Vagina (tissue), 2 donors: ENCODE measurements around the gene AMOTL2. TPM values are rescaled to one million over a fixed set of nuclear protein-coding genes. Genes with fewer than 3 reads are reported as not detected.

ENCODE experiments used
- DNase-seq, 2 donors: peaks; one replicate each; pipeline ENCODE4 v3.0.0-alpha.2; 2017; ENCODE audit errors: extremely low spot score in 2 of 2
- H3K27ac ChIP-seq: fragments of 200-600 bp; sonication (generic); one replicate; pipeline ENCODE4 v1.5.1; 2019
- H3K27me3 ChIP-seq: fragments of 200-600 bp; sonication (generic); one replicate; pipeline ENCODE4 v1.5.1; 2019
- H3K36me3 ChIP-seq, 2 donors: fragments of 200-600 bp; sonication (generic); one replicate each; pipeline ENCODE4 v1.5.1; 2017 to 2019
- H3K4me1 ChIP-seq: fragments of 200-600 bp; sonication (generic); one replicate; pipeline ENCODE4 v1.5.1; 2019
- H3K4me3 ChIP-seq, 2 donors: fragments of 200-600 bp; sonication (generic); 1 replicate in 1 of 2; 2 replicates in 1 of 2; pipeline ENCODE4 v1.5.1; 2016 to 2019
- H3K9me3 ChIP-seq: fragments of 200-600 bp; sonication (generic); one replicate; pipeline ENCODE4 v1.5.1; 2019
- POLR2A ChIP-seq, 2 donors: fragments of 450-650 bp; IDR thresholded peaks; one replicate each; pipeline ENCODE4 v1.6.1; 2017; ENCODE audit warnings: antibody characterized with exemption in 2 of 2, mild to moderate bottlenecking in 2 of 2, moderate library complexity in 2 of 2
- POLR2AphosphoS5 ChIP-seq, 2 donors: sonication (generic); formaldehyde crosslinking; IDR thresholded peaks; one replicate each; pipeline ENCODE4 v1.9.0; 2017; ENCODE audit warnings: antibody characterized with exemption in 2 of 2, mild to moderate bottlenecking in 2 of 2, low read depth in 1 of 2; ENCODE audit not compliant: insufficient read depth in 1 of 2
- intact Hi-C: fragments of 100-400 bp; cut with DNase I; formaldehyde crosslinking; loops from one replicate; pipeline ENCODE4 v1.15.1; 2023
- total RNA-seq: library from RNA; depleted of rRNA; stranded (reverse); fragments of >200 nt; gene quantifications from one replicate; pipeline ENCODE4 v1.2.3, GENCODE V29; 2016
- TF ChIP-seq, protein P1 (sequence below), 3 experiments: fragments of 450-650 bp in 2 of 3; fragments of 200-600 bp in 1 of 3; sonication (generic) in 1 of 3; IDR thresholded peaks; one replicate each; pipeline ENCODE4 v1.5.1; 2017 to 2019; ENCODE audit warnings: antibody characterized with exemption in 3 of 3, mild to moderate bottlenecking in 2 of 3, moderate library complexity in 2 of 3

The AMOTL2 gene
- total RNA-seq, 1 donor from 2014 or later: 60.6 TPM

DNA sequence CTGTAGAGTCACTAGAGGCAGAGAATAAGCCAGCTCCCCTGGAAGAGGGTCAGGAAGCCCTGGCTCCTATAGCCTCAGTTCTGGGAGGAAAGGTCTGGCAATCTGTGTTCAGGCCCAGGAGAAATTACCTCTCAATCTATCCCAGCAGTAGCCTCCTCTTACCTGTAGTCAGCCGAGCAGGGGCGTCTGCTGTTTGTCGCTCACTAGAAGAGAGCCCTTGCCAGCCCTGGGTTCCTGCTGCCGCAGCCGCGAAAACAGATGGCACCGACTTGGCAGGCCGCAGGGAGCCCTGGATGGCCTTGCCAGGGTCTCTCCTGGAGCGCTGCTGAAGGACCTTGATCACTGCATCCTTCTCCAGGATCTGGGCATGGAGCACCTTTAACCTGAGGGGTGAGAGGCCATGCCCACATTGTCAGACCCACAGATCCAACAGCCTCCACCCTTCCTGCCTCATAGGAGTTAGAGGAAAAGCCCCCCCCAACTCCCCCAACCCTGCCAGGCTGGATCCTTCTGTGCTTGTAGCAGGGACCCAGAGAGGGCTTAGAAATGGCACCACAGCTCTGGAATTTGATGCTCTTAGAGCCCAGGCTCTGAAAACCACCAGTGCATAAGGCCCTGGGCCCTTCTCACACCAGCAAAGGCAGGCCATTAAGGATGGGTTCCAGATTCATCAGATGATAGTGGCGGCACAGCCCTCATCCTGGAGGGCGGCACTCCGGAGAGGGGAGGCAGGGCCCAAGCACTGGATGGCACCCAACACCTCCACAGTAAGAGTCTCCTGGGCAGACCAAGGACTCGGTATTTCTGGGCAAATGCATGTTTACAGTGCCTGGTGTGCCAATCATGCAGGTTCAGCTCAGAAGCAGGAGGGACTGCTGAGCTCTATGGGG lies 14.9 kb downstream of the AMOTL2 start:
- intact Hi-C loops: no loop called here
- no peak for TF ChIP-seq POLR2A (IDR thresholded peaks at IDR 0.05)
- TF ChIP-seq POLR2AphosphoS5 (IDR thresholded peaks at IDR 0.05; ENCODE audit: insufficient read depth in 1 of 2, low read depth in 1 of 2): no peak
- TF ChIP-seq, protein P1, sequence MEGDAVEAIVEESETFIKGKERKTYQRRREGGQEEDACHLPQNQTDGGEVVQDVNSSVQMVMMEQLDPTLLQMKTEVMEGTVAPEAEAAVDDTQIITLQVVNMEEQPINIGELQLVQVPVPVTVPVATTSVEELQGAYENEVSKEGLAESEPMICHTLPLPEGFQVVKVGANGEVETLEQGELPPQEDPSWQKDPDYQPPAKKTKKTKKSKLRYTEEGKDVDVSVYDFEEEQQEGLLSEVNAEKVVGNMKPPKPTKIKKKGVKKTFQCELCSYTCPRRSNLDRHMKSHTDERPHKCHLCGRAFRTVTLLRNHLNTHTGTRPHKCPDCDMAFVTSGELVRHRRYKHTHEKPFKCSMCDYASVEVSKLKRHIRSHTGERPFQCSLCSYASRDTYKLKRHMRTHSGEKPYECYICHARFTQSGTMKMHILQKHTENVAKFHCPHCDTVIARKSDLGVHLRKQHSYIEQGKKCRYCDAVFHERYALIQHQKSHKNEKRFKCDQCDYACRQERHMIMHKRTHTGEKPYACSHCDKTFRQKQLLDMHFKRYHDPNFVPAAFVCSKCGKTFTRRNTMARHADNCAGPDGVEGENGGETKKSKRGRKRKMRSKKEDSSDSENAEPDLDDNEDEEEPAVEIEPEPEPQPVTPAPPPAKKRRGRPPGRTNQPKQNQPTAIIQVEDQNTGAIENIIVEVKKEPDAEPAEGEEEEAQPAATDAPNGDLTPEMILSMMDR (IDR thresholded peaks at IDR 0.05): no peak
- Histone ChIP-seq H3K9me3 (no peaks in the 10 kb centered on the region), H3K4me3 (no peak overlapping the region), H3K27me3 (no peaks in the 10 kb centered on the region), H3K27ac (peak overlapping the region; percentile 97), H3K36me3 (peaks cover 0 to 78% of the 10 kb centered on the region in 2 donors), H3K4me1 (peaks cover 97% of the 10 kb centered on the region)
- DNase-seq: no peak

- intact Hi-C loops: no loop called here
- TF ChIP-seq POLR2A (IDR thresholded peaks at IDR 0.05) (no peak), POLR2AphosphoS5 (IDR thresholded peaks at IDR 0.05; ENCODE audit: insufficient read depth in 1 of 2, low read depth in 1 of 2) (peak; percentile 37 to 62)
- Histone ChIP-seq H3K9me3 (no peaks in the 10 kb centered on the region), H3K27me3 (no peaks in the 10 kb centered on the region), H3K4me1 (peaks cover 98% of the 10 kb centered on the region), H3K4me3 (no peak overlapping the region), H3K36me3 (peaks cover 0 to 78% of the 10 kb centered on the region in 2 donors), H3K27ac (peak overlapping the region; percentile 97)
- no peak for DNase-seq
Observed at GRCh38 chr3:134357914-134358811, 16.1 kb downstream of the AMOTL2 start.

DNA sequence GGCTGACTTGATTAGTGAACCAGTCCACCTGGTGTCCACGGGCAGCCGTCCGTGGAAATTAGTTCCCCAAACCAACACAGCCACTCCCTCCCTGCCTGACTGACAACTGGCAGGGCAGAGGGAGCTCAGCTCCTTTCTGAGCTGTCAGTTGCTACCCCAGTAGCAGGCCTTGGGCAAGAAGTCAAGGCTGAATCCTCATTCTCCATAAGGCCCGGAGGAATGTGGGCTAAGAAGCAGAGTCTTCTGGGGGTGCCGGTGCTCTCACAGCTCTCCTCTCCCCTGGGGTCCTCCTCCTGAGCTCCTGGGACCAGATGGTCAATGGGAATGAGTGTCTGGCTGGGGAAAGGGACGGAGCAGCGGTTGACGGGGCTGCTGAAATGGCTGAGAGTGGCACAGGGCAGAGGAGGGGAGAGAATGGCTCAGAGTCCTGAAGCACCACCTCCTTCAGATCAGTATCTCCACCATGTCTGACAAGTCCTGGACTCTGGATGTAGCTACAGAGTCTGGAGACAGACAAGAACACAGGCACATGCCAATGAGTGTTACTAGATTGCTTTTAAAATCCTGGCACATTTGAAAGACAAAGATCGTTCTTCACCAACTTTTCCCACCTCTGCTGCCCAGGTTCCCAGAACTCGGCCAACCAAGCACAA lies 16.9 kb downstream of the AMOTL2 start:
- H3K36me3 ChIP-seq: peaks cover 0 to 74% of the 10 kb centered on the region in 2 donors
- no peak overlapping the region for H3K4me3 ChIP-seq
- H3K27me3 ChIP-seq: no peaks in the 10 kb centered on the region
- peak in 1 of 2 donors; percentile 32 for TF ChIP-seq POLR2AphosphoS5 (IDR thresholded peaks at IDR 0.05; ENCODE audit: insufficient read depth in 1 of 2, low read depth in 1 of 2)
- TF ChIP-seq POLR2A (IDR thresholded peaks at IDR 0.05): no peak
- intact Hi-C loops: no loop called here
- no peak for DNase-seq
- peak overlapping the region; percentile 97 for H3K27ac ChIP-seq
- no peaks in the 10 kb centered on the region for H3K9me3 ChIP-seq
- H3K4me1 ChIP-seq: peaks cover 97% of the 10 kb centered on the region

DNA sequence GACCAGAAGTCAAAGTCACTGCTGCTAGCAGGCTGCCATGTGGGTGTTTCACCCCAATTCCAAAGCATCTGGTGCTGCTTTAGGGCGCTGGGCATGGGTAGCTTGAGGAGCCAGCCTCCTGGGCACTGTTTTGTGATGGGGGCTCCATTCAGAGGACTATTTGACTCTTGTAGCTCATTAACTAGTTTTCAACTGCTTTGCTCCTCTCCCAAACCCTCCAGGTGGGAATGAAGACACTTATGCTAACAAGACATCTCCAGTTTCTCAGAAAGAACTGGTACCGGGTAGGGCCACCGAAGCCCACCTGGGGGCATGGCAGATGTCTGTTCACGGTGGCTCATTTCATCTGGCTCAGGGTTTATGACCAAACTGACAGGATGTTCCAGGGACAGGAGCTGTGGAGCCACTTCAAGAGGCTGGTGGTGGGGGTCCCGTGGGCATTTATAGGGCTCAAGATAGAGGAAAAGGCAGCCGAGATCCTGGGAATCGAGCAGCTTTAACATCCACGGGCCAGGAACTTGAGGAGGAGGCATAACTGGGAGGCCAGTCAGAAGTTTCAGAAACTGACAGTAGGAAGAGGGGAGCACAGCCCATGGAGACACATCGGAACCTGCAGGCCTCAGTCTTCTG lies 17.7 kb downstream of the AMOTL2 start:
- TF ChIP-seq POLR2A (IDR thresholded peaks at IDR 0.05): no peak
- TF ChIP-seq, protein P1 (IDR thresholded peaks at IDR 0.05): no peak
- no peak for TF ChIP-seq POLR2AphosphoS5 (IDR thresholded peaks at IDR 0.05; ENCODE audit: insufficient read depth in 1 of 2, low read depth in 1 of 2)
- H3K27ac ChIP-seq: peak overlapping the region; percentile 97
- DNase-seq: no peak
- H3K4me3 ChIP-seq: no peak overlapping the region
- no peaks in the 10 kb centered on the region for H3K9me3 ChIP-seq
- H3K36me3 ChIP-seq: peaks cover 0 to 65% of the 10 kb centered on the region in 2 donors
- H3K4me1 ChIP-seq: peaks cover 98% of the 10 kb centered on the region
- intact Hi-C loops: no loop called here
- H3K27me3 ChIP-seq: no peaks in the 10 kb centered on the region

- H3K4me3 ChIP-seq: no peak overlapping the region
- intact Hi-C loops: no loop called here
- H3K4me1 ChIP-seq: peaks cover 98% of the 10 kb centered on the region
- no peak for DNase-seq
- no peaks in the 10 kb centered on the region for H3K27me3 ChIP-seq
- peak overlapping the region; percentile 42 for H3K27ac ChIP-seq
- peaks cover 0 to 54% of the 10 kb centered on the region in 2 donors for H3K36me3 ChIP-seq
- TF ChIP-seq POLR2A (IDR thresholded peaks at IDR 0.05) (no peak), POLR2AphosphoS5 (IDR thresholded peaks at IDR 0.05; ENCODE audit: insufficient read depth in 1 of 2, low read depth in 1 of 2) (no peak)
- TF ChIP-seq, protein P1 (IDR thresholded peaks at IDR 0.05): no peak
- no peaks in the 10 kb centered on the region for H3K9me3 ChIP-seq
Observed at GRCh38 chr3:134355416-134355815, 18.8 kb downstream of the AMOTL2 start.
